GM12878 (cell line): Measurements from ENCODE around the gene GFM1.

Experiments used
- CTCF ChIP-seq, 3 experiments: IDR thresholded peaks in 2 of 3; conservative IDR thresholded peaks in 1 of 3; 2 replicates each; pipeline ENCODE4 v1.5.1; 2011; ENCODE audit warnings: low read depth in 3 of 3, low read length in 3 of 3, mild to moderate bottlenecking in 3 of 3, control low read depth in 2 of 3, moderate library complexity in 2 of 3, inconsistent platforms in 1 of 3, mixed read lengths in 1 of 3; ENCODE audit not compliant: control insufficient read depth in 2 of 3, insufficient read depth in 1 of 3; ENCODE audit errors: extremely low read depth in 1 of 3
- FOXM1 ChIP-seq: IDR thresholded peaks from 2 replicates; pipeline ENCODE4 v1.6.1; 2012; ENCODE audit warnings: low read depth, mild to moderate bottlenecking, inconsistent platforms, low read length, moderate library complexity
- SUZ12 ChIP-seq: fragments of 200-600 bp; sonication (generic); IDR thresholded peaks from one replicate; pipeline ENCODE4 v1.6.1; 2018; ENCODE audit warnings: antibody characterized with exemption, mild to moderate bottlenecking; ENCODE audit not compliant: unreplicated experiment

- no peak for TF ChIP-seq FOXM1
- no peak for TF ChIP-seq SUZ12
- no peak for TF ChIP-seq CTCF (IDR thresholded peaks at IDR 0.05 in 2 of 3, conservative IDR thresholded peaks at IDR 0.05 in 1 of 3; ENCODE audit: control insufficient read depth in 2 of 3, extremely low read depth in 1 of 3, insufficient read depth in 1 of 3, low read depth in 3 of 3, low read length in 3 of 3)
Measured at GRCh38 chr3:158696618-158697017, 52.3 kb downstream of the GFM1 start.
